Progenitor cell of endocrine pancreas (in vitro differentiated cells): Measurements from ENCODE around the gene FRMD4B. TPM values are rescaled to one million over a fixed set of nuclear protein-coding genes. Genes with fewer than 3 reads are reported as not detected.

Experiments
- DNase-seq: peaks from one replicate; pipeline ENCODE4 v3.0.0; 2021; ENCODE audit warnings: low spot score; ENCODE audit not compliant: unreplicated experiment
- H3K27ac Mint-ChIP-seq: 2 replicates; pipeline ENCODE4 v1.8.0; 2021; ENCODE audit warnings: mild to moderate bottlenecking, moderate library complexity, mixed read lengths
- H3K27me3 Mint-ChIP-seq: 2 replicates; pipeline ENCODE4 v1.8.0; 2021; ENCODE audit warnings: mixed read lengths
- H3K36me3 Mint-ChIP-seq: 2 replicates; pipeline ENCODE4 v1.8.0; 2022; ENCODE audit warnings: mixed read lengths; ENCODE audit not compliant: insufficient read depth
- H3K4me1 Mint-ChIP-seq: 2 replicates; pipeline ENCODE4 v1.8.0; 2021; ENCODE audit warnings: low read depth, mixed read lengths
- H3K4me3 Mint-ChIP-seq: 2 replicates; pipeline ENCODE4 v1.8.0; 2021; ENCODE audit warnings: low read depth, mild to moderate bottlenecking, moderate library complexity, mixed read lengths
- H3K9me3 Mint-ChIP-seq: 2 replicates; pipeline ENCODE4 v1.8.0; 2021; ENCODE audit warnings: low read depth, mixed read lengths
- CTCF ChIP-seq: fragments of 200-600 bp; sonication (generic); IDR thresholded peaks from one replicate; pipeline ENCODE4 v1.5.0; 2021; ENCODE audit warnings: antibody characterized with exemption, mild to moderate bottlenecking; ENCODE audit not compliant: unreplicated experiment
- total RNA-seq: library from RNA; stranded (reverse); gene quantifications from 2 replicates; pipeline ENCODE4 v1.2.1, GENCODE V29; 2021

The FRMD4B gene
- total RNA-seq, 1 donor from 2014 or later, result 41.6 TPM

DNA sequence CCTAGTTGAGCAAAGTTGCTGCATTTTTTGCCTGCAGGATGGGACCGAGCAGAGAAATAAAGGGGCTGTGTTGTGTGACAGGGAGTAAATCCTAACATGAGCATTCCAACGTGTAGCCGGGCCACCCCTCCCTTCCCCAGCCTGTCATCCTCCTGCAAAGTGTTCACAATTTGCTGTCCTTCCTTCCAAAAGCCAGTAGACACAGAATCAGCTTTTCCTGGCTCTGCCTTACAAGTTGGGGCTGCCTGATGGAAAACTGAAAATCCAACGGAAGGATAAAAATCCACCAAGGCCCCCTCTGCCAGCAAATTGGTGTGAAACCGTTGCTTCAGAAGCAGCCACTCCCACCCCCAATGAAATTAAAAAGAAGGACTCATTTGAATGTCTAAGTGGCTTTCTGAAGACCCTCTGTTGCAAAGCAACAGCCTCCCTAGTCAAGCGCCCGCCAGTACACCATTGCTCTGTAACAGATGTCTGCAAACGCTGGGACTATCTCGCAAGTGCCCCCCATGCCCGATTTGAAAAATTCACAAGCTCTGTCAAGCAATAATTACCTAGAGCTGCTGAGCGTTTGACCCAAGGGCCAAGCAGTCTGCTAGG is 665 bp downstream of the FRMD4B start:
- no peak for TF ChIP-seq CTCF
- Mint-ChIP-seq H3K4me3 (peak overlapping the region; percentile 72), H3K9me3 (no peaks in the 10 kb centered on the region), H3K27me3 (peaks cover 39% of the 10 kb centered on the region), H3K27ac (no peak overlapping the region), H3K4me1 (peaks cover 2% of the 10 kb centered on the region), H3K36me3 (peaks cover 3% of the 10 kb centered on the region)
- no peak for DNase-seq

DNA sequence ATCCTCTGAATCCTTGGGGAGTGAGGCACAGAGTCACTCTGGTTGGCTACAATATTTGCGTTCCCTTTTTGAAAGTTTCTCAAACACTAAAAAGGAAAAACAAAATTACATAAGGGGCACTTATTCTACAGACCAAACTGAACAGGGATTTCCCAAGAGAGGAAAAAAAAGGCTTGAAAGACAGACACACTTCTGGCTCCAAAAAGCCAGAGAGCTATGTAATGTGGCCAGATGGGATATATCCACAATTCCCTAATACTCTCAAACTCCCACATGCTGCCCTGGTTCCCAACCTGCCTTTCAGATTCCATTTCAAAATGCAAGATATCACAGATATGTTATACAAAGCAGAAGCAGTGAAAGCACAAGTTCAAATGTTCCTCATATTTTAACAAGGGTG is 1.6 kb downstream of the FRMD4B start:
- H3K4me1 Mint-ChIP-seq, result peaks cover 2% of the 10 kb centered on the region
- no peaks in the 10 kb centered on the region for H3K9me3 Mint-ChIP-seq
- peaks cover 39% of the 10 kb centered on the region for H3K27me3 Mint-ChIP-seq
- no peak overlapping the region for H3K4me3 Mint-ChIP-seq
- no peak for DNase-seq
- H3K36me3 Mint-ChIP-seq, result peaks cover 1% of the 10 kb centered on the region
- no peak for TF ChIP-seq CTCF
- no peak overlapping the region for H3K27ac Mint-ChIP-seq

- Mint-ChIP-seq H3K27ac (no peak overlapping the region), H3K36me3 (peaks cover 3% of the 10 kb centered on the region), H3K27me3 (peaks cover 4% of the 10 kb centered on the region), H3K4me3 (no peak overlapping the region), H3K9me3 (peaks cover 5% of the 10 kb centered on the region), H3K4me1 (no peaks in the 10 kb centered on the region)
- TF ChIP-seq CTCF, result no peak
- DNase-seq, result no peak
Observed at GRCh38 chr3:69379661-69380060, 6.2 kb downstream of the FRMD4B start.

DNA sequence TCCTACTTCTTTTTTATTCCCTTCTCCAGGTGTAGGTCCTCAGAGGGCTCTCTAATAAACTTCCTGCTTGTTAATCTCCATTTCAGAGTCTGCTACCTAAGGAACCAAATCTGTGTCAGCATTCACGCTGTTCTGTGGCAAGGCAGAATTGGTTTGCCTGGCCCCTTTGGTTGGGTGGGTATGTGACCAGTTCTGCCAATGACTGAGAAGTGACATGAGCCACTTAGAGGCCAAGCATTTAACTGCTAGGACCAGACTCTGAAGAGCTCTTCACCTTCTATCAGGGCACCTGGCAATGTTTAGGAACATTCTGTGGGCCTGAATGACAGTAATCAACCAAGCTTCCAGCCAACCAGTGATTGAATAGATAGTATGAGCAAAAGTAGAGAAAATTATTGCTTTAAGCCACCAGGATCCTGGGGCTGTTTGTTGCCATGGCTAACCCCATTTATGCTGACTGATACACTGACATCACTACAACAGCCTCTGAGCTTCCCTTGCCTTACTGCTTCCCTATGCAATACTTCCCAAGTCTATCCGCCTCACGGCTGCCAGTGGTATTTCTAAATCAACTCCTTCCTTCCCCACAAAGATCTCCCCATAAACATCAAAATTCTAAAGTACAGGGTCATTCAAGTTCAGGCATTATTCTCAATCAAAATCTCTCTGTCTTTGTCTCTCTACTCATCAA is 7.6 kb downstream of the FRMD4B start:
- DNase-seq, result no peak
- H3K36me3 Mint-ChIP-seq, result peaks cover 3% of the 10 kb centered on the region
- no peaks in the 10 kb centered on the region for H3K4me1 Mint-ChIP-seq
- H3K9me3 Mint-ChIP-seq, result peaks cover 5% of the 10 kb centered on the region
- TF ChIP-seq CTCF, result no peak
- no peaks in the 10 kb centered on the region for H3K27me3 Mint-ChIP-seq
- no peak overlapping the region for H3K4me3 Mint-ChIP-seq
- no peak overlapping the region for H3K27ac Mint-ChIP-seq

GRCh38 chr3:69377262-69377661 is 8.6 kb downstream of the FRMD4B start:
- Mint-ChIP-seq H3K4me1 (no peaks in the 10 kb centered on the region), H3K9me3 (peaks cover 5% of the 10 kb centered on the region), H3K4me3 (no peak overlapping the region), H3K36me3 (peaks cover 3% of the 10 kb centered on the region), H3K27me3 (no peaks in the 10 kb centered on the region), H3K27ac (no peak overlapping the region)
- no peak for DNase-seq
- TF ChIP-seq CTCF, result no peak
